ENCODE data around the gene BOC.

BOC gene

DNA sequence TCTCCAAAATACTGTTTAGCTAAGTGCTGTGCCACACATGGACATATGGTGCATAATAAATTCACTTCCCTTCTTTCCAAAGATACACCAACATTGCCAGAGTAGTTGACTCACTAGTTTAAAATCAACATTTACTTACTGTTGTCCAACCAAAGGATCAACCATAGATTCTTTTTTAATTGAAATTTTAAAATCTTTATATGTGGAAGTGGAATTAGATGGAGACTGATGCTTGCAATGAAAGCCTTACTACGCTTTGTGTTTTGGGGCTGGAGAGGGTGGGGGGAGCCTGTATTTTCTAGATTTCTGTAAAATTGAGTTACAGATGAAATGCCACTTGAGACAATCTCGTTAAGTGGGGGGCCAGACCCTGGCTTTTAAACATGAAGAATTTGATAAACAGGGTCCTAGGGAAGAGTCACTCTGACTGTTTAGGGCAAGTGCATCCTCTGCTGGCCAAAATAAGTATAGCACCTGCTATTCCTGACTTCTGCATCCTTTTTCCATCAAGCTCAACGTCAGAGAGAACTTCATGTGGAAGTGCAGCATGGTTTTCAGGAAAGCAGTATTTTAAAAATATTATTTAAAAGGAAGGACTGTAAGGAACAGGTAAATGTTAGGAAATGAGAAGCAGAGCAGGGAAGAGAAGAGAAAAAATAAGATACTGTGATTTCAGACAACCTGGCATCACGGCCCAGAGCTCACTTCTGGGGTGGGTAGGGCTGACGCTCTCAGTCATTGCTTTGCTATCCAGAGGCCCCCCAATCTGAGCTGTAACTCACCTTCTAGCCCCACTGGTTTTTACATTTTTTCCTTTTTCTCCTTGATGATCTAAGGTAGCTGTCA, 76.7 kb downstream of the BOC start:
- Histone ChIP-seq H3K9me3 (ENCODE audit: control insufficient read depth, insufficient read depth, low read length) (no peaks in the 10 kb centered on the region), H3K36me3 (ENCODE audit: control insufficient read depth, insufficient read depth, low read length) (no peaks in the 10 kb centered on the region), H3K9ac (ENCODE audit: low read depth, low read length) (no peak overlapping the region), H3K4me1 (ENCODE audit: control insufficient read depth, insufficient read depth, low read length) (no peaks in the 10 kb centered on the region), H3K27ac (ENCODE audit: low read depth, low read length) (no peak overlapping the region), H3K27me3 (ENCODE audit: control insufficient read depth, insufficient read depth, low read length) (no peaks in the 10 kb centered on the region), H3K4me3 (ENCODE audit: low read depth, low read length) (no peak overlapping the region)

DNA sequence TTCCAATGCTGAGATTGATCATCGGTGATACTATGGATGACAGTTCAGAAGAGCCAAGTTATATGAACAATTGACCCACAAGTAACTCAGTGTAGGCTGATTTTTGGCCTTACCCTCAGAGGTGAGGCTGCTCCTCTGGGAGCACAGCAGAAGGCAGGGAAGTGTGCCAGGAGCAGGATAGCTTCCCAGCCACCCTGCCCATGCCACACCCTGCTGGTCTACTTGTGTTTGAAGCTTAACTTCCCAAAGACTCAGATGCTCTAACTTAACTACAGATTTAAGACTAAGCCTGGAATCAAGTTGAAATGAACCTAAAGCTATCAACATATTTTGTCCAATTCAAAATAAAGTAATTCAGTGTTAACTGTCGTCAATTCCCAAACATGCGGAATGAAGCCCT, 77.5 kb downstream of the BOC start:
- H3K27ac ChIP-seq (ENCODE audit: low read depth, low read length), result no peak overlapping the region
- no peaks in the 10 kb centered on the region for H3K9me3 ChIP-seq (ENCODE audit: control insufficient read depth, insufficient read depth, low read length)
- H3K4me3 ChIP-seq (ENCODE audit: low read depth, low read length), result no peak overlapping the region
- H3K9ac ChIP-seq (ENCODE audit: low read depth, low read length), result no peak overlapping the region
- no peaks in the 10 kb centered on the region for H3K27me3 ChIP-seq (ENCODE audit: control insufficient read depth, insufficient read depth, low read length)
- no peaks in the 10 kb centered on the region for H3K4me1 ChIP-seq (ENCODE audit: control insufficient read depth, insufficient read depth, low read length)
- H3K36me3 ChIP-seq (ENCODE audit: control insufficient read depth, insufficient read depth, low read length), result no peaks in the 10 kb centered on the region

DNA sequence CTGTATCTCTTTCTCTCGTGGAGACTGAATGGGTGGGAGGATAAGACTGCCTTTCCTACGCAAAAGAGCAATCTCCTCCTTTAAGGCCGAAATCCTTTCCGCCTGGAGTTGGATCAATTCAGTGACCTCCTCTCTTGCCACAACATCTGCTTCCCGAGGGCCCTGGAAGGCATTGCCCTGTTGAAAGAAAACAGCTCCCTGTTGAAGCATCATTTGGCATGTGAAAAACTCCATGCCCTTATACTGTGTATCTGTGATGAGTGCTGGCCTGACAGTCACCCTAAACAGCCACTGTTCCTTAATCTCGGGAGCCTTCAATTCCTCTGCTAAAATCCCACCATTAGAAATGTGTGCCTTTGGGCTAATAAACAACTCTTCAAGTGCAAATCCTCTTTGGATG, 80.2 kb downstream of the BOC start:
- Histone ChIP-seq H3K4me3 (ENCODE audit: low read depth, low read length) (no peak overlapping the region), H3K4me1 (ENCODE audit: control insufficient read depth, insufficient read depth, low read length) (no peaks in the 10 kb centered on the region), H3K9ac (ENCODE audit: low read depth, low read length) (no peak overlapping the region), H3K9me3 (ENCODE audit: control insufficient read depth, insufficient read depth, low read length) (no peaks in the 10 kb centered on the region), H3K27ac (ENCODE audit: low read depth, low read length) (no peak overlapping the region), H3K36me3 (ENCODE audit: control insufficient read depth, insufficient read depth, low read length) (no peaks in the 10 kb centered on the region), H3K27me3 (ENCODE audit: control insufficient read depth, insufficient read depth, low read length) (no peaks in the 10 kb centered on the region)

DNA sequence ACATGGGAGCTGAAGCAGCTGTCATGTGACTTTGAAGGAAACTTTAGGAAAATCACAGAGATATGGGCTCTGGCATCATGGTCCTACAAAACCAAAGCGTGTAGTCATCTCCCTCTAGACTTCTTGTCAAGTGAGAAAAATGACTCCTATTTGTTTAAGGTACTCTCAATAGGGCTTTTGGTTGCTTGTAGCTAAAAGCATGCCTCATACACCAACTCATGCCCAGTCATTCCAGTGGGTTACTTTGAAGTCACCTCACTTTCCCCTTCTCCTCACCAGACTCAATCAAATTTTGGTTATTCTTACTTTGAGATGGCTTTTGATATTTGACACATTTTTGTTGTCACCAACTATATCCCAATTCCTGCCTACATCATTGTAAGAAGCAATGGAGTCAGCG, 81.6 kb downstream of the BOC start:
- Histone ChIP-seq H3K27ac (ENCODE audit: low read depth, low read length) (no peak overlapping the region), H3K36me3 (ENCODE audit: control insufficient read depth, insufficient read depth, low read length) (no peaks in the 10 kb centered on the region), H3K4me1 (ENCODE audit: control insufficient read depth, insufficient read depth, low read length) (peaks cover 6% of the 10 kb centered on the region; the same call in 1 of the 2 replicates), H3K9ac (ENCODE audit: low read depth, low read length) (no peak overlapping the region), H3K9me3 (ENCODE audit: control insufficient read depth, insufficient read depth, low read length) (no peaks in the 10 kb centered on the region), H3K27me3 (ENCODE audit: control insufficient read depth, insufficient read depth, low read length) (no peaks in the 10 kb centered on the region), H3K4me3 (ENCODE audit: low read depth, low read length) (no peak overlapping the region)

DNA sequence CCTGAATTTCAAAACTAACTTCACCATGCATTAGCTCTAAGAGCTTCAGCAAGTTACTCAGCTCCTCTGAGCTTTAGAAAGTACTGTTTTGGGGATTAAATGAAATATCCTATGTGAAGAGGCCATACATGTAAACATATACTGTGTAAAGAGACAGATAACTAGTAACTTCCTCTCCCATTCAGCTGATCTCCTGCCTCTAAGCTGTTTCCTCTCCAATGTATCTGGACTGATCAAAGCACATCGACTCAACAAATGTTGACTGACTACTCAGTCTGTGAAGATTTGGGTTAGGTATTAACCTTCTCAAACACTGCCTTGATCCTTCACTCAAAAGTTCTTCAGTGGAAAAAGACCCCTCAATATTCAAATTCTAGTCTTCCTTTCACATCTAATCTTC, 82.0 kb downstream of the BOC start:
- Histone ChIP-seq H3K4me3 (ENCODE audit: low read depth, low read length) (no peak overlapping the region), H3K27ac (ENCODE audit: low read depth, low read length) (no peak overlapping the region), H3K4me1 (ENCODE audit: control insufficient read depth, insufficient read depth, low read length) (peaks cover 9% of the 10 kb centered on the region; the same call in 1 of the 2 replicates), H3K27me3 (ENCODE audit: control insufficient read depth, insufficient read depth, low read length) (no peaks in the 10 kb centered on the region), H3K9ac (ENCODE audit: low read depth, low read length) (no peak overlapping the region), H3K9me3 (ENCODE audit: control insufficient read depth, insufficient read depth, low read length) (no peaks in the 10 kb centered on the region), H3K36me3 (ENCODE audit: control insufficient read depth, insufficient read depth, low read length) (no peaks in the 10 kb centered on the region)

DNA sequence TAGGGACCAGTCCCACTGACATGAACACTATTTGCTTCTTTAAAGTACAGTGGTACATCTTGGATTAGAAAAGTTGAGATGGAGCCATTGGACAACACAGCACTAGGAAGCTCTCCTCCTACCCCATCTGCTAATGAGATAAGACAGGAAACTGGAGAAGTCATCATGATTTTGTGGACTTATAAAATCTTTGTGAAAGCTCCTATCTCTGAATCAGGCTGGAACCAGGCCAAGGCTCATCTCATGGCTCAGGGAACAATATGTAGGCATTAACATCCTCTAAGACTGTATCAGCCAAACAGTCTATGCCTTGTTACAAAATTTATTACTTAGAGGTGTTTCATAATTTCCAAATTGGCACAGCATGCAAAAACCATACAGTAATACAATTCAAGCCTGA, 84.1 kb downstream of the BOC start:
- Histone ChIP-seq H3K9me3 (ENCODE audit: control insufficient read depth, insufficient read depth, low read length) (no peaks in the 10 kb centered on the region), H3K4me1 (ENCODE audit: control insufficient read depth, insufficient read depth, low read length) (peaks cover 9% of the 10 kb centered on the region; the same call in 1 of the 2 replicates), H3K27ac (ENCODE audit: low read depth, low read length) (no peak overlapping the region), H3K9ac (ENCODE audit: low read depth, low read length) (no peak overlapping the region), H3K36me3 (ENCODE audit: control insufficient read depth, insufficient read depth, low read length) (no peaks in the 10 kb centered on the region), H3K4me3 (ENCODE audit: low read depth, low read length) (no peak overlapping the region), H3K27me3 (ENCODE audit: control insufficient read depth, insufficient read depth, low read length) (no peaks in the 10 kb centered on the region)

DNA sequence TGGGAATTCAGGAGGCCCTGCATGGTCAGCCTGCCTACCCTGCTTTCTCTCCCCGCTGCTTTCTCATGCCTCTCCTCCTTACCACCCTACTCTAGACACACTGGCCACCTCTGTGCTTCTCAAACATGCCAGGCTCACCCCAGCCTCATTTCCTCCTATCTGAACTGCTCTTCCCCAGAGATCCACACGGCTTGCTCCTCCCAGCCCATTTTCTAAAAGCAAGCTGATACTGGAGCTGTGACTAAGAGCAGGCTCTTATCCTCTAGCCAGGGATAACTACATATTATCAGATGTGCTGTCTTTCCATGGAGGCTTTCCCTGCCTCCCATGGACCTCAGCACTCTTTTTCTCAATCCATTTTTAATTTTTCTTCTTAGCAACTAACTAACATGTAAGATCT, 85.9 kb downstream of the BOC start:
- Histone ChIP-seq H3K27me3 (ENCODE audit: control insufficient read depth, insufficient read depth, low read length) (no peaks in the 10 kb centered on the region), H3K27ac (ENCODE audit: low read depth, low read length) (no peak overlapping the region), H3K36me3 (ENCODE audit: control insufficient read depth, insufficient read depth, low read length) (no peaks in the 10 kb centered on the region), H3K4me1 (ENCODE audit: control insufficient read depth, insufficient read depth, low read length) (peaks cover 9% of the 10 kb centered on the region; the same call in 1 of the 2 replicates), H3K4me3 (ENCODE audit: low read depth, low read length) (no peak overlapping the region), H3K9me3 (ENCODE audit: control insufficient read depth, insufficient read depth, low read length) (no peaks in the 10 kb centered on the region), H3K9ac (ENCODE audit: low read depth, low read length) (no peak overlapping the region)

DNA sequence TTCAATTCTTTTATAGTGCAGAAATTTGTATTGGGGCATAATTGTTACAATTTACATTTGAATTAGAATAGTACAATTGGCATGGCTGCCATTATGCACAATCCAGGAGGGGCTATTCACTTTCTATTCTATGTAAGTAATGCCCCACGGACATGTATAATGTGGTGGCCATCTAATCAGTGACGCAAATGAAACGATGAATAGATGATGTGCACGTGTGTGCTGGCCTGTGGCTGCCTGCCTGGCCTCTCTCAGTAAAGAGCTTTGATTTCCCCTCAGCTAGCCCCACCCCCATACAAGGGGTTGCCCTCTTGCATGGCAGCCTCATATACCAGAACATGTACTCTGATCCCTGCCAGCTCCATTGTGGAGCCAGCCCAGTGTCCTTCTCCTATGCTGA, 86.5 kb downstream of the BOC start:
- Histone ChIP-seq H3K9ac (ENCODE audit: low read depth, low read length) (no peak overlapping the region), H3K27ac (ENCODE audit: low read depth, low read length) (no peak overlapping the region), H3K9me3 (ENCODE audit: control insufficient read depth, insufficient read depth, low read length) (no peaks in the 10 kb centered on the region), H3K4me3 (ENCODE audit: low read depth, low read length) (no peak overlapping the region), H3K27me3 (ENCODE audit: control insufficient read depth, insufficient read depth, low read length) (no peaks in the 10 kb centered on the region), H3K36me3 (ENCODE audit: control insufficient read depth, insufficient read depth, low read length) (no peaks in the 10 kb centered on the region), H3K4me1 (ENCODE audit: control insufficient read depth, insufficient read depth, low read length) (peaks cover 9% of the 10 kb centered on the region; the same call in 1 of the 2 replicates)

DNA sequence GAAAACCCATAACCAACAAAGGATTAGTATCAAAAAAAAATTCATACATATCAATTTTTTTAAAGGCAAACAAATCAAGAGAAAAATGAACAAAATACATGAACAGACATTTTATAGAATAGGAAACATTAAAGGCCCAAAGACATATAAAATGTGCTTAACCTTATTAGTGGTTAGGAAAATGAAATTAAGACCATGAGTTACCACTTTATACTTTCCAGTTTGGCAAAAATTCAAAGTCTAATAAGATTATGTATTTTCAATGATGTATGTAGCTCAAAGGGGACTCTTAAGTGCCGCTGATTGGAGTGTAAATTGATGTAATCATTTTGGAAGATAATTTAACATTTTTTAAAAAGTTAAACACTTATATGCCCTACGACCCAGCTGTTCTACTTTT, 89.2 kb downstream of the BOC start:
- H3K9ac ChIP-seq (ENCODE audit: low read depth, low read length), result no peak overlapping the region
- no peaks in the 10 kb centered on the region for H3K27me3 ChIP-seq (ENCODE audit: control insufficient read depth, insufficient read depth, low read length)
- H3K36me3 ChIP-seq (ENCODE audit: control insufficient read depth, insufficient read depth, low read length), result no peaks in the 10 kb centered on the region
- H3K27ac ChIP-seq (ENCODE audit: low read depth, low read length), result no peak overlapping the region
- no peak overlapping the region for H3K4me3 ChIP-seq (ENCODE audit: low read depth, low read length)
- H3K9me3 ChIP-seq (ENCODE audit: control insufficient read depth, insufficient read depth, low read length), result no peaks in the 10 kb centered on the region
- H3K4me1 ChIP-seq (ENCODE audit: control insufficient read depth, insufficient read depth, low read length), result peaks cover 12% of the 10 kb centered on the region; the same call in 1 of the 2 replicates

DNA sequence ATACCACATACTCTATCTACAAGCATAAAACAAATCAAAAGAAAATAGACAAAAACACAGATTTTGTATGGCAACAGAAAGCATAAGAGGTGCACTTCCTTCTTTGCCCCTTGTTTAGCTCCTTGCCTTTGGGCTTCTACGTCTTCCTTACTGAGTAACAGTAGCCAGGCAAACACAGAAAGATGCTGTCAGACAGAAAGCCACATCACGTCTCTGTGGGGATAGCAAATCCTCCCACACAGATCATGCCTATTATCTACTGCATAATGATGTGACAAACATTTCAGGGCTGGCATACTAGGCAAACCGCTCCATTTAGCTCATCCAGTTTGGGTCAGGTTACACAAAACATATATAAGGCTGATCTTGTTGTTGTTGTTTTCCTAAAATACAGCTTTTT, 92.7 kb downstream of the BOC start:
- H3K4me3 ChIP-seq (ENCODE audit: low read depth, low read length), result no peak overlapping the region
- no peaks in the 10 kb centered on the region for H3K27me3 ChIP-seq (ENCODE audit: control insufficient read depth, insufficient read depth, low read length)
- 0 out of 2 replicates have a peak, but pooled peaks cover 3% of the 10 kb centered on the region for H3K4me1 ChIP-seq (ENCODE audit: control insufficient read depth, insufficient read depth, low read length)
- H3K9me3 ChIP-seq (ENCODE audit: control insufficient read depth, insufficient read depth, low read length), result no peaks in the 10 kb centered on the region
- H3K9ac ChIP-seq (ENCODE audit: low read depth, low read length), result no peak overlapping the region
- H3K36me3 ChIP-seq (ENCODE audit: control insufficient read depth, insufficient read depth, low read length), result no peaks in the 10 kb centered on the region
- no peak overlapping the region for H3K27ac ChIP-seq (ENCODE audit: low read depth, low read length)

DNA sequence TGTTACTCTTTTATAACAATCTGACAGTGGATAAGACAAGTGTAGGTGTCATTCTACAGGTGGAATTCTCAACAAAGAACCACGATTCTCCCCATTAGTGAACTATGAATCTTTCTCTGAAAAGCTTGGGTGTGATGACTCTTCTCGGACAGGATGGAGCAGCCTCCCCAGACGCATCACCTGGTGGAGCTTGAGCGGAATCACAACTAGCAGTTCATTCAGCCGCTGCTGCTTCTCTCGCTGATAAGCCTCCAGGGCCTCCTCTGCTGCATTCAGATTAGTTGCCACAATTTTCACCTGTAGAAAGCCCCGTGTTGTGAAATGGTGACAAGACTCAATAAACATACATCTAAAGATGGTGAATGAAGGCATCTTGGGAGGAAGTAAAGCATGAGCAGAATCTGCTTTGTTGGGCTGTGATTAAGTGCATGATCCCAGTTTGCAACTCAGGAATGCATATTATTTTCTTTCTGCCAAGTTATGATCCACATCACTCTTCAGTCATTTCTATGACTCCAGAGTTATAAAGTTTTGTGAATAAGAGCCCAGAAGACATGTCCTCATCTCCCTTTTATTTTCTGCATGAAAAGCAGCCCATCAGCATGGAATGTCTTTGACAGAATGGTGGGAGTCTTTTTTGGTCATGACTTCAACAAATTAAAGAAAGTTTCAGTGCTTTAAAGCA, 93.6 kb downstream of the BOC start:
- H3K4me1 ChIP-seq (ENCODE audit: control insufficient read depth, insufficient read depth, low read length), result 0 out of 2 replicates have a peak, but pooled peaks cover 3% of the 10 kb centered on the region
- no peak overlapping the region for H3K9ac ChIP-seq (ENCODE audit: low read depth, low read length)
- H3K4me3 ChIP-seq (ENCODE audit: low read depth, low read length), result no peak overlapping the region
- no peaks in the 10 kb centered on the region for H3K9me3 ChIP-seq (ENCODE audit: control insufficient read depth, insufficient read depth, low read length)
- H3K36me3 ChIP-seq (ENCODE audit: control insufficient read depth, insufficient read depth, low read length), result no peaks in the 10 kb centered on the region
- H3K27ac ChIP-seq (ENCODE audit: low read depth, low read length), result no peak overlapping the region
- H3K27me3 ChIP-seq (ENCODE audit: control insufficient read depth, insufficient read depth, low read length), result no peaks in the 10 kb centered on the region

Measured in HUES48 (cell line).